CD4-positive, alpha-beta T cell treated with Interleukin-4 for 1 hour (primary cell): ENCODE results near the gene CHMP2A.
"Not testable (repeated sequence)": the region's sequence is repeated elsewhere in the genome, so short reads cannot be mapped to it uniquely, and the experiment has no call there.

Experiments used
- DNase-seq, 2 donors: peaks; one replicate each; pipeline ENCODE4 v3.0.0-alpha.2; 2020 to 2022

Gene CHMP2A

DNA sequence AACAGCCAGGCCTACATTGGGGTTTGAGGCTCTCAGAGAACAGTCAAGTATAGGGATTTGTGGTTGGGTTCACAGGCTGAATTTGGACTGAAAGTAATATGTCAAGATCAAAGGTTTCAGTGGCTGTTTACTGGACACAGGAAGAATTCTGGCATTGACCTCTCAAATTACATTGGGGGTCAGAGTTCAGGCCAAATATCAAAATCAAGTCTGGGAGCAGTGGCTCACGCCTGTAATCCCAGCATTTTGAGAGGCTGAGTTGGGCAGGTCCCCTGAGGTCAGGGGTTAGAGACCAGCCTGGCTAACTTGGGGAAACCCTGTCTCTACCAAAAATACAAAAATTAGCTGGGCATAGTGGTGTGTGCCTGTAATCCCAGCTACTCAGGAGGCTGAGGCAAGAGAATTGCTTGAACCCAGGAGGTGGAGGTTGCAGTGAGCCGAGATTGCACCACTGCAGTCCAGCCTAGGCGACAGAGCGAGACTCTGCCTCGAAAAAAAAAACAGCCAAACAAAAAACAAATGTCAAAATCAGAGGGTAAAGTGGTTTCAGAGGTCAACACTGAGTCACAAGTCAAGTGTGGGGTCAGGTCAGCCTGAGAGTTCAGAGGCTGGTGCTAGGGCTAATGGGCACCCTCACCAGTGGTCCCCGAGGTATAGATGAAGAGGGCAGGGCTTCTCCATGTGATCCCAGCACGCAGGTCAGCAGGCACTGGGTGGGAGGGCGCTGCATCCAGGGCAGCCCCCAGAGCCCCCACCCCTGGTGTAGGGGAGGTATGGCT is 44.6 kb downstream of the CHMP2A start:
- no peak for DNase-seq

DNA sequence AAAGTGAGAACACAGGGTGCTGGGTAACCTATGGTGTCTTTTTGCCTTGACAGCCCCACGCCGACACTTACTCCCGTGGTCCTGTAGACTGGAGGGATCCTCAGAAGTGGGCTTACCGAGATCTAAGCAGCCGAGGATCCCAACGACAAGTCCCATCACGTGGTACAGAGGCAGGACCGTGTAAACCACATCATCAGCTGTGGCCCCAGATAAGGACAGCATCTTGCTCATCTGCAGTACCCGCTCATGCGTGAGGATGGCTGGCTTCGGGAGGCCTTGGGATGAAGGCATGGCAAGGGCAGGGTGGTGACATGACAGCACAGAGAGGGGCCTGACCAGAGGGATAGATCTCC is 45.2 kb downstream of the CHMP2A start:
- DNase-seq, result no peak

DNA sequence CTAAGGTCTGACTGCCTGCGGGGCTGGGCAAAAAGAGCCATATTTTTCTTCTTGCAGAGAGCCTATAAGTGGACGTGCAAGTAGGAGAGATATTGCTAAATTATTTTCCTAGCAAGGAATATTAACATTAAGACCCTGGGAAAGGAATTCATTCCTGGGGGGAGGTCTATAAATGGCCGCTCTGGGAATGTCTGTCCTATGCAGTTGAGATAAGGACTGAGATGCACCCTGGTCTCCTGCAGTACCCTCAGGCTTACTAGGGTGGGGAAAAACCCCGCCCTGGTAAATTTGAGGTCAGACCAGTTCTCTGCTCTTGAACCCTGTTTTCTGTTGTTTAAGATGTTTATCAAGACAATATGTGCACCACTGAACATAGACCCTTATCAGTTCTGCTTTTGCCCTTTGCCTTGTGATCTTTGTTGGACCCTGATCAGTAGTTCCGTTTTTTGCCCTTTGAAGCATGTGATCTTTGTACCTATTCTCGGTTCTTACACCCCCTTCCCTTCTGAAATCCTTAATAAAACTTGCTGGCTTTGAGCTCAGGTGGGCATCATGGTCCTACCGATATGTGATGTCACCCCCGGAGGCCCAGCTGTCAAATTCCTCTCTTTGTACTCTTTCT is 47.2 kb downstream of the CHMP2A start:
- DNase-seq, result not testable (repeated sequence)
